GM12875 (cell line): ENCODE data around the gene TCIRG1.

Source experiments
- H3K4me3 ChIP-seq: one replicate; pipeline ENCODE4 v1.5.1; 2011; ENCODE audit warnings: low read depth, low read length, control low read depth
- TF ChIP-seq, protein P1 (sequence below): IDR thresholded peaks from 2 replicates; pipeline ENCODE4 v1.5.1; 2011; ENCODE audit warnings: low read depth, mild to moderate bottlenecking, control low read depth, inconsistent platforms, low read length, moderate library complexity, borderline replicate concordance; ENCODE audit not compliant: insufficient read depth

The TCIRG1 gene

DNA sequence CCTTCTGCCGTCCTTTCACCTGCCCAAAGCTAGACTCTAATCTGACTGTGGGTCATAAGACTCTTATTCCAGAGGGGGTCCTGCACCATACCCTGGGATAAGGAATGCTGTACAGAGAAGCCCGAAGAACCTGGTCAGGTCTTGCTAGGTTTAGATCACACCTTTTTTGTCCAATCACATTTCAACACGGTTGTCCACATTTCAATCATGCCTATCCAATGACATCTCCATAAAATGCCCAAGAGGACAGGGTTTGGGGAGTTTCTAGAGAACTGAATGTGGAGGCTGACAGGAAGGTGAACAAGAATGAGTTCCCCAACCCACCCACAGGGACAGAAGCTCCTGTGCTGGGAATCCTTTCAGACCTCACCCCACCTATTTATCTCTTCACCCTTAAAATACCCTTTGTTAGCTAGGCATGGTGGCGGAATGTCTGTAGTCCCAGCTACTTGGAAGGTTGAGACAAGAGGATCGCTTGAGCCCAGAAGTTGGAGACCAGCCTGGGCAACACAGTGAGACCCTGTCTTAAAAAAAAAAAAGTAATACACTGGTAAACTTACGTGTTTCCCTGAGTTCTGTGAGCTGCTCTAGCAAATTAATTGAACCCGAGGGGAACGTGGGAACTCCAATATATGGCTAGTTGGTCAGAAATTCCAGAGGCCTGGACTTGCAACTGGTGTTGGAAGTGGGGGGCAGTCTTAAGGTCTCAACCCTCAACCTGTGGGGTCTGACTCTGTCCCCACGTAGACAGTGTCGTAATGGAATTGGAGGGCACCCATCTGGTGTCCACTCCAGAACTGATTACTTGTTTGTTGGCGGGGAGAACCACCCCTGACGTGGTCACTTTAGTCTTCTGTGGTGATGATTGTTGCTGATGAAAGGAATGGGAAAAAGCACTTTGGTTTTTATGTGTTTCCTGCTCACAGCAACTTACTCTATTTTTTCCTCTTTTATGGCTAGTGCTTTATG, 17.8 kb downstream of the TCIRG1 start:
- no peak overlapping the region for H3K4me3 ChIP-seq
- TF ChIP-seq, protein P1, sequence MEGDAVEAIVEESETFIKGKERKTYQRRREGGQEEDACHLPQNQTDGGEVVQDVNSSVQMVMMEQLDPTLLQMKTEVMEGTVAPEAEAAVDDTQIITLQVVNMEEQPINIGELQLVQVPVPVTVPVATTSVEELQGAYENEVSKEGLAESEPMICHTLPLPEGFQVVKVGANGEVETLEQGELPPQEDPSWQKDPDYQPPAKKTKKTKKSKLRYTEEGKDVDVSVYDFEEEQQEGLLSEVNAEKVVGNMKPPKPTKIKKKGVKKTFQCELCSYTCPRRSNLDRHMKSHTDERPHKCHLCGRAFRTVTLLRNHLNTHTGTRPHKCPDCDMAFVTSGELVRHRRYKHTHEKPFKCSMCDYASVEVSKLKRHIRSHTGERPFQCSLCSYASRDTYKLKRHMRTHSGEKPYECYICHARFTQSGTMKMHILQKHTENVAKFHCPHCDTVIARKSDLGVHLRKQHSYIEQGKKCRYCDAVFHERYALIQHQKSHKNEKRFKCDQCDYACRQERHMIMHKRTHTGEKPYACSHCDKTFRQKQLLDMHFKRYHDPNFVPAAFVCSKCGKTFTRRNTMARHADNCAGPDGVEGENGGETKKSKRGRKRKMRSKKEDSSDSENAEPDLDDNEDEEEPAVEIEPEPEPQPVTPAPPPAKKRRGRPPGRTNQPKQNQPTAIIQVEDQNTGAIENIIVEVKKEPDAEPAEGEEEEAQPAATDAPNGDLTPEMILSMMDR = no peak

DNA sequence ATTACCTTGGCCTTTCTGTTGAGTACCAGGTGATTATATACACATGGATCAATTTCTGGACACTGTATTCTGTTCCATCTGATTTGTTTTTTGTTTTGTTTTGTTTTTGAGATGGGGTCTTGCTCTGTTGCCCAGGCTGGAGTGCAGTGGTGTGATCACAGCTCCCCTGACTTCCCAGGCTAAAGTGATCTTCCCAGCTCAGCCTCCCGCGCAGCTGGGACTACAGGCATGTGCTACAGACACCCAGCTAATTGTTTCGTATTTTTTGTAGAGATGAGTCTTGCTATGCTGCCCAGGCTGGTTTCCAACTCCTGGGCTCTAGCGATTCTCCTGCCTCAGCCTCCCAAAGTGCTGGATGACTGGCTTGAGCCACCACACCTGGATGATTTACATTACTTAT, 19.0 kb downstream of the TCIRG1 start:
- H3K4me3 ChIP-seq = no peak overlapping the region
- TF ChIP-seq, protein P1 = no peak

DNA sequence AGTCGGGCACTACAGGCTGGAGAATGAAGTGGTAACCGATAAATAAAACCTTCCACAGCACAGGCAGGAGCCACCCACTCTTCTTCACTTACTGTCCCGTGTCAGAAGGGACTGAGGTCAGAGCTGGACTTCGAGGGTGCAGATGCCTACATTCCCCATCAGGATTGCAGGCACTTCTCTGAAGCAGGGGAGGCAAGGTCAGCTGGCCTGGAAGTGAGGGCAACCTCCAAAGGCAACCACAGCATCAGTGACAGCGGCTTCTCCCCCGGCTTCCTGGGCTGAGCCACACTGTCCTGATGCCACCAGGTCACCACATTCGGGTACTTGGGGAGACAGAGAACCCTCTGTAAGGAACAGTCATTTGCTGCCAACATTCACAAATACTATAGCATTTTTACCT, 22.7 kb downstream of the TCIRG1 start:
- H3K4me3 ChIP-seq = no peak overlapping the region
- TF ChIP-seq, protein P1 = no peak

DNA sequence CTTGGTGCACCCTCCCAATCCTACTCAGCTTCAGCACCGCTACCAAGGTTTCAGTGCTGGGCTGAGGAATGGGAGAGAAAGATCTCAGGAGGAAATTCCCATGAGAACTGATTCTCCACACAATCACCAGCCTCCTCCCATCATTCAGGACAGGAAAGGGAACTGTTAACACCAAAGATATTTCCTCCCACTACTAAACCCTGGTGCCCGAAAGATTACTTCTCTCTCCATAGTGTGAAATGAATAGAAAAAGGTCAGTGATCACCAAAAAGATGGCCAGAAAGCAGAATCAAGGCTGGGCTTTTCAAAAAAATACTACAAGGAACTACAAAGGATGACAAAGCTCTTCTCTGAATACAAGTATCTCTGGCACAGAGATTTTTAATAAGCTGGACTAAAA, 26.1 kb downstream of the TCIRG1 start:
- TF ChIP-seq, protein P1 = no peak
- H3K4me3 ChIP-seq = no peak overlapping the region

DNA sequence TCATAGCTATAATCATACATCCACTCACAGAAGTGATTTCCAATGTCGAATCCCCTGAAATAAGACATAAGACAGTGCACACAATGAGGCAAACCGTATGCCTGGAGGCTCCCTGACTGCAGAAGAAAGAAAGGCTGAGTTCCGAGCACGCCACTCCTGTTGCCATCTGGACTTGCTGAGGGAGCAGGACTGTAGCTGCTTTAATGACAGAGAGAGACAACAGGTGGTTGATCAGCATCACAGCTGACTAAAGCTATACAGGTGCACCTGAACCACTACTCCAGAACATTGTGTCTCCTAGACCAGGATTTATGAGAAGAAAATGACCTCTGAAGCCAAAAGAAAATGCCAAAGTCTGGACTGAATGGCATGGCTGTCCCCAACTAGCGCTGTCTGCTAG, 27.0 kb downstream of the TCIRG1 start:
- no peak overlapping the region for H3K4me3 ChIP-seq
- TF ChIP-seq, protein P1 = no peak

DNA sequence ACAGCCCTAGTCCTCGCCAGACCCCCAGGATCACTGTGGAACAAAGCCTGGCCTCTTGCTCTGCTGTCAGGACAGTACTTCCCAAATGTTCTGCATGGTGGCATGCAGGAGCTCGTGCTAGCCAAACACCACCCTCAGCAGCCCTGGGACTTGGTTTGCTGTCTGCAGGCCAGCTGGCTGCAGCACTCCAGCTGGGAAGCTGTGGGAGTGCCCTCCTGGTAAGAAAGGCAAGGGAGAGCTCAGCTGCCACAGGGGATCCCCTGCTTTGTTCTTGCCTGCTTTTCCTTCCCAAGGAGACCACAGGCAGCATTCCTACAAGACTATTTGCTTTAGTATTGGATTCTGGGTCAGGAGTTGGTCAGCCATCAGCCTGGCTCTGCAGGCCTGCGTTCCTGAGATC, 27.9 kb downstream of the TCIRG1 start:
- TF ChIP-seq, protein P1 = no peak

DNA sequence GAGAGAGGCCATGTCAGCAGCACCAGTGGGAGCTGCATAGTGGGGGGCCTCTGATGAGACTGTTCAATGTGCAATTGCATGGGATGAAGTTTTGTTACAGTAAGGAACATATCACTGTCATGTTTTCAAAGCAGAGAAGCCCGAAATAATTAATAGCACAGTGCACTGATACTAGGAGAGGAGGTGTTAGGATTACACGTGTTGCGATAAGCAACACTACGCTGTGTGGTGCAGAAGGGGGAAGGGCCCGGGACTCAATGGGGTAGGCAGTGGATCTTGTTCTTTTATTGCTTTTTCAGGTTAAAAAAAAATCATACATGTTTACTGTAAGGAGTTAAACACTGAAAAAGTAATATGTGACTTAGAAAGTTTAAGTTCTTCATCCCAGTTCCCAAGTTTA, 29.2 kb downstream of the TCIRG1 start:
- TF ChIP-seq, protein P1 = no peak
- H3K4me3 ChIP-seq = no peak overlapping the region

More for the DNA sequence above, 27.9 kb downstream of the TCIRG1 start:
- no peak overlapping the region for H3K4me3 ChIP-seq
